Posterior cingulate gyrus (tissue), 11 donors: ENCODE data around the gene INTS15.
A peak's percentile ranks its signal among the peaks of the same experiment; 100 is the strongest.

ENCODE experiments used
- DNase-seq, 10 donors: peaks; one replicate each; pipeline versions ENCODE4 v3.0.0 to v3.0.0-alpha.2; 2020 to 2021; ENCODE audit warnings: mixed read lengths in 3 of 10
- intact Hi-C: fragments of 100-400 bp; cut with DNase I; formaldehyde crosslinking; loops from one replicate; pipeline ENCODE4 v1.15.1; 2023

Gene INTS15

GRCh38 chr7:6639032-6639431 lies 49.2 kb downstream of the INTS15 start:
- no peak for DNase-seq
- intact Hi-C loops, result loop anchor here (5.0 kb wide), 1 partner anchor 68 kb away; the partner anchor contains the start of gene ZNF12

- no peak for DNase-seq
- intact Hi-C loops, result loop anchor here (5.0 kb wide), 1 partner anchor 68 kb away; the partner anchor contains the start of gene ZNF12
Observed at GRCh38 chr7:6639627-6640026, 49.8 kb downstream of the INTS15 start.

- DNase-seq, result no peak
- intact Hi-C loops, result no loop called here
Observed at GRCh38 chr7:6640246-6640721, 50.5 kb downstream of the INTS15 start.

- DNase-seq, result no peak
- intact Hi-C loops, result no loop called here
Observed at GRCh38 chr7:6641305-6642035, 51.6 kb downstream of the INTS15 start.

- no peak for DNase-seq
- intact Hi-C loops, result no loop called here
Observed at GRCh38 chr7:6642239-6642839, 52.5 kb downstream of the INTS15 start.

- intact Hi-C loops, result no loop called here
- no peak for DNase-seq
Observed at GRCh38 chr7:6642861-6643640, 53.2 kb downstream of the INTS15 start.

- peak in 1 of 10 donors; percentile 60 for DNase-seq
- intact Hi-C loops, result no loop called here
Observed at GRCh38 chr7:6643915-6644625, 54.2 kb downstream of the INTS15 start.

GRCh38 chr7:6644728-6645127 lies 54.9 kb downstream of the INTS15 start:
- DNase-seq, result peak in 1 of 10 donors; percentile 67
- intact Hi-C loops, result no loop called here

- peak in 2 of 10 donors; percentile 47 to 78 for DNase-seq
- intact Hi-C loops, result no loop called here
Observed at GRCh38 chr7:6646465-6646864, 56.6 kb downstream of the INTS15 start.

GRCh38 chr7:6647080-6647479 lies 57.3 kb downstream of the INTS15 start:
- DNase-seq, result peak in 2 of 10 donors; percentile 51 to 80
- intact Hi-C loops, result no loop called here

- DNase-seq, result peak in 2 of 10 donors; percentile 68 to 78
- intact Hi-C loops, result no loop called here
Observed at GRCh38 chr7:6647541-6647940, 57.7 kb downstream of the INTS15 start.

- intact Hi-C loops, result no loop called here
- peak in 3 of 10 donors; percentile 50 to 66 (median 66) for DNase-seq
Observed at GRCh38 chr7:6648066-6648814, 58.4 kb downstream of the INTS15 start.

- intact Hi-C loops, result no loop called here
- DNase-seq, result peak in 3 of 10 donors; percentile 3 to 62 (median 25)
Observed at GRCh38 chr7:6648815-6649104, 58.9 kb downstream of the INTS15 start.

- peak in 3 of 10 donors; percentile 30 to 75 (median 62) for DNase-seq
- intact Hi-C loops, result no loop called here
Observed at GRCh38 chr7:6649241-6649961, 59.6 kb downstream of the INTS15 start.

GRCh38 chr7:6650086-6650485 lies 60.3 kb downstream of the INTS15 start:
- DNase-seq, result peak in 3 of 10 donors; percentile 11 to 69 (median 39)
- intact Hi-C loops, result no loop called here

GRCh38 chr7:6650521-6651011 lies 60.7 kb downstream of the INTS15 start:
- peak in 3 of 10 donors; percentile 35 to 77 (median 72) for DNase-seq
- intact Hi-C loops, result no loop called here

GRCh38 chr7:6651851-6652445 lies 62.1 kb downstream of the INTS15 start:
- DNase-seq, result peak in 3 of 10 donors; percentile 70 to 78 (median 75)

GRCh38 chr7:6652446-6653011 lies 62.7 kb downstream of the INTS15 start:
- DNase-seq, result peak in 3 of 10 donors; percentile 62 to 85 (median 64)
- intact Hi-C loops, result no loop called here

More at GRCh38 chr7:6651851-6652445, 62.1 kb downstream of the INTS15 start:
- intact Hi-C loops, result no loop called here
